ENCODE measurements around the gene C18orf32. TPM values are rescaled to one million over a fixed set of nuclear protein-coding genes. Genes with fewer than 3 reads are reported as not detected.

C18orf32 gene
- total and polyA plus RNA-seq, 2 donors (not counting 1 experiment from before 2014, with no cell fraction given): 20.8 to 36.3 TPM

DNA sequence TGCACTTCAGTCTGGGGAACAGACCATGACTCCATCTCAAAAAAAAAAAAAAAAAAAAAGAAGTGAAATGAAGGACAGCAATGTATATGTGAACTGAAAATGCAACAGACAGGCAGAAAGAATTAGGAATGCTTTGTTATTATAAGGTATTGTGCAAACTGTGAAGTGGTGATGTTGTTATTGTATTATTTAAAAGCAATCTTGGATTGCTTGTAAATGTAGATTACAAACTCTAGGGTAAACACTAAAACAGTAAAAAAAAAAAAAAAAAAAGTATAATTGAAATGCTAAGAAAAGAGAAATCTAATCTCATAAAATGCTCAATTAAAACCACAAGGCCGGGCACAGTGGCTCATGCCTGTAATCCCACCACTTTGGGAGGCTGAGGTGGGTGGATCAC lies 51.9 kb downstream of the C18orf32 start:
- Histone ChIP-seq H3K79me2 (ENCODE audit: control insufficient read depth, insufficient read depth, low read length) (peaks cover 37% of the 10 kb centered on the region), H3K4me2 (replicated peaks; ENCODE audit: low read depth, low read length, poor library complexity, severe bottlenecking) (no peak overlapping the region), H3K4me1 (ENCODE audit: control insufficient read depth in 2 of 2, insufficient read depth in 2 of 2, low read length in 2 of 2) (no peaks in the 10 kb centered on the region), H3K27me3 (replicated peaks in 1 of 4; ENCODE audit: control extremely low read depth in 1 of 4, control insufficient read depth in 3 of 4, insufficient read depth in 4 of 4, low read length in 3 of 4) (no peaks in the 10 kb centered on the region), H4K20me1 (ENCODE audit: control insufficient read depth, insufficient read depth, low read length, poor library complexity, severe bottlenecking) (peaks cover 7% of the 10 kb centered on the region), H3K27ac (ENCODE audit: low read length in 2 of 2) (no peak overlapping the region), H3K4me3 (ENCODE audit: control extremely low read depth in 1 of 5, extremely low read depth in 1 of 5, insufficient read depth in 1 of 5, low read depth in 2 of 5, low read length in 4 of 5) (no peak overlapping the region), H2AFZ (ENCODE audit: insufficient read depth, low read depth, low read length, poor library complexity, severe bottlenecking) (no peak overlapping the region), H3K36me3 (replicated peaks in 1 of 2; ENCODE audit: control extremely low read depth in 1 of 2, control insufficient read depth in 1 of 2, extremely low read depth in 1 of 2, insufficient read depth in 2 of 2, low read length in 1 of 2) (no peaks in the 10 kb centered on the region), H3K9me3 (ENCODE audit: control extremely low read depth in 1 of 3, control insufficient read depth in 2 of 3, insufficient read depth in 1 of 3, low read length in 2 of 3) (no peaks in the 10 kb centered on the region), H3K9ac (ENCODE audit: low read length) (no peak overlapping the region)
- Mint-ChIP-seq H3K9me3 (ENCODE audit: insufficient read depth) (no peaks in the 10 kb centered on the region), H3K27me3 (no peaks in the 10 kb centered on the region), H3K27ac (no peak overlapping the region), H3K4me3 (no peak overlapping the region), H3K4me1 (peaks cover 27% of the 10 kb centered on the region)
- DNase-seq (no peak), ATAC-seq (ENCODE audit: low read depth) (no peak)
- 100% methylated on average over 1 of the region's 1 CpG for WGBS (ENCODE audit: insufficient coverage)
- CTCF ChIA-PET: no interaction called here
- intact Hi-C loops (cut with micrococcal nuclease): no loop called here
- POLR2A ChIA-PET: no interaction called here
- TF ChIP-seq EZH2 (IDR thresholded peaks at IDR 0.05; ENCODE audit: borderline replicate concordance, insufficient read depth, low read depth, low read length, poor library complexity, severe bottlenecking): no peak
- TF ChIP-seq, protein P1, sequence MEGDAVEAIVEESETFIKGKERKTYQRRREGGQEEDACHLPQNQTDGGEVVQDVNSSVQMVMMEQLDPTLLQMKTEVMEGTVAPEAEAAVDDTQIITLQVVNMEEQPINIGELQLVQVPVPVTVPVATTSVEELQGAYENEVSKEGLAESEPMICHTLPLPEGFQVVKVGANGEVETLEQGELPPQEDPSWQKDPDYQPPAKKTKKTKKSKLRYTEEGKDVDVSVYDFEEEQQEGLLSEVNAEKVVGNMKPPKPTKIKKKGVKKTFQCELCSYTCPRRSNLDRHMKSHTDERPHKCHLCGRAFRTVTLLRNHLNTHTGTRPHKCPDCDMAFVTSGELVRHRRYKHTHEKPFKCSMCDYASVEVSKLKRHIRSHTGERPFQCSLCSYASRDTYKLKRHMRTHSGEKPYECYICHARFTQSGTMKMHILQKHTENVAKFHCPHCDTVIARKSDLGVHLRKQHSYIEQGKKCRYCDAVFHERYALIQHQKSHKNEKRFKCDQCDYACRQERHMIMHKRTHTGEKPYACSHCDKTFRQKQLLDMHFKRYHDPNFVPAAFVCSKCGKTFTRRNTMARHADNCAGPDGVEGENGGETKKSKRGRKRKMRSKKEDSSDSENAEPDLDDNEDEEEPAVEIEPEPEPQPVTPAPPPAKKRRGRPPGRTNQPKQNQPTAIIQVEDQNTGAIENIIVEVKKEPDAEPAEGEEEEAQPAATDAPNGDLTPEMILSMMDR (IDR thresholded peaks at IDR 0.05): no peak

- DNase-seq: no peak
- no CpG with 5 or more reads among the region's 2 CpGs for WGBS (ENCODE audit: insufficient coverage)
- no peak overlapping the region for H3K4me2 ChIP-seq (replicated peaks; ENCODE audit: low read depth, low read length, poor library complexity, severe bottlenecking)
- ATAC-seq (ENCODE audit: low read depth): no peak
- POLR2A ChIA-PET: interaction anchor here (0.7 kb wide), 1 partner anchor 21 kb away, joined by 5 read pairs; no protein-coding TSS in a partner anchor
- no peak overlapping the region for H2AFZ ChIP-seq (ENCODE audit: insufficient read depth, low read depth, low read length, poor library complexity, severe bottlenecking)
- CTCF ChIA-PET: interaction anchor here (1.0 to 1.3 kb wide), 3 partner anchors 16 to 27 kb away, joined by 3 to 5 read pairs (median 3); partner anchors contain the start of gene DYM
- no peak for TF ChIP-seq EZH2 (IDR thresholded peaks at IDR 0.05; ENCODE audit: borderline replicate concordance, insufficient read depth, low read depth, low read length, poor library complexity, severe bottlenecking)
- TF ChIP-seq, protein P1 (IDR thresholded peaks at IDR 0.05): no peak
- peaks cover 6 to 8% of the 10 kb centered on the region in 2 experiments for H3K36me3 ChIP-seq (replicated peaks in 1 of 2; ENCODE audit: control extremely low read depth in 1 of 2, control insufficient read depth in 1 of 2, extremely low read depth in 1 of 2, insufficient read depth in 2 of 2, low read length in 1 of 2)
- Mint-ChIP-seq H3K27me3 (no peaks in the 10 kb centered on the region), H3K27ac (no peak overlapping the region), H3K4me1 (peaks cover 17% of the 10 kb centered on the region), H3K4me3 (no peak overlapping the region), H3K9me3 (ENCODE audit: insufficient read depth) (no peaks in the 10 kb centered on the region)
- H4K20me1 ChIP-seq (ENCODE audit: control insufficient read depth, insufficient read depth, low read length, poor library complexity, severe bottlenecking): peaks cover 2% of the 10 kb centered on the region
- no peaks in the 10 kb centered on the region for H3K27me3 ChIP-seq (replicated peaks in 1 of 4; ENCODE audit: control extremely low read depth in 1 of 4, control insufficient read depth in 3 of 4, insufficient read depth in 4 of 4, low read length in 3 of 4)
- H3K4me3 ChIP-seq (ENCODE audit: control extremely low read depth in 1 of 5, extremely low read depth in 1 of 5, insufficient read depth in 1 of 5, low read depth in 2 of 5, low read length in 4 of 5): no peak overlapping the region
- no peaks in the 10 kb centered on the region for H3K4me1 ChIP-seq (ENCODE audit: control insufficient read depth in 2 of 2, insufficient read depth in 2 of 2, low read length in 2 of 2)
- intact Hi-C loops (cut with micrococcal nuclease): no loop called here
- peaks cover 33% of the 10 kb centered on the region for H3K79me2 ChIP-seq (ENCODE audit: control insufficient read depth, insufficient read depth, low read length)
- H3K9ac ChIP-seq (ENCODE audit: low read length): no peak overlapping the region
- H3K27ac ChIP-seq (ENCODE audit: low read length in 2 of 2): no peak overlapping the region
- no peaks in the 10 kb centered on the region for H3K9me3 ChIP-seq (ENCODE audit: control extremely low read depth in 1 of 3, control insufficient read depth in 2 of 3, insufficient read depth in 1 of 3, low read length in 2 of 3)
These were observed 54.4 kb downstream of the C18orf32 start for GRCh38 chr18:49432602-49433001.

Data from B cell (primary cell).